HEK293T (cell line): Measurements from ENCODE around the gene SARNP.

Experiments used
- FOXA1 ChIP-seq: fragments of 450-650 bp; IDR thresholded peaks from 2 replicates; pipeline ENCODE4 v1.6.1; 2016; ENCODE audit warnings: mild to moderate bottlenecking
- FOXK2 ChIP-seq: fragments of 450-650 bp; IDR thresholded peaks from 2 replicates; pipeline ENCODE4 v1.6.1; 2016; ENCODE audit warnings: mild to moderate bottlenecking
- FOXM1 ChIP-seq: fragments of 450-650 bp; IDR thresholded peaks from 2 replicates; pipeline ENCODE4 v1.6.1; 2017; ENCODE audit warnings: mild to moderate bottlenecking, borderline replicate concordance
- HDGF ChIP-seq: fragments of 450-650 bp; IDR thresholded peaks from 2 replicates; pipeline ENCODE4 v1.6.1; 2017; ENCODE audit warnings: antibody characterized with exemption, borderline replicate concordance
- L3MBTL2 ChIP-seq: fragments of 450-650 bp; conservative IDR thresholded peaks from 2 replicates; pipeline ENCODE4 v1.6.1; 2016; ENCODE audit warnings: mild to moderate bottlenecking
- NFRKB ChIP-seq: fragments of 450-650 bp; IDR thresholded peaks from 2 replicates; pipeline ENCODE4 v1.6.1; 2016; ENCODE audit warnings: mild to moderate bottlenecking, moderate library complexity
- SP1 ChIP-seq: fragments of 450-650 bp; IDR thresholded peaks from 2 replicates; pipeline ENCODE4 v1.6.1; 2017
- SUZ12 ChIP-seq: fragments of 450-650 bp; IDR thresholded peaks from 2 replicates; pipeline ENCODE4 v1.6.1; 2016; ENCODE audit warnings: mild to moderate bottlenecking

DNA sequence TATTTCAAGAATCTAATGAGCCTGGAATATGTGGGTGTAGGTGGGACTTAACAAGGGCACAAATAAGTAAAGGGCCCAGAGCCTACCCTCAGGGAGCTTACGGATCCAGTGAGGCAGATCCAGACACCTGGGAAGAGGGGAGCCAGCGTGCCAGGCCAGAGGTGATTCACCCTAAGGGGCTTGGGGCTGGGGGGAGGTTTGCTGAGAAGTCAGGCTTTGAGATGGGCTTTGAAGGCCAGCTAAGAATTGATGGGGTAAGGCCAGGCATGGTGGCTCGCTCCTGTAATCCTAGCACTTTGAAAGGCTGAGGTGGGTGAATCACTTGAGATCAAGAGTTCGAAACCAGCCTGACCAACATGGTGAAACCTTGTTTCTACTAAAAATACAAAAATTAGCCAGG lies 25.9 kb upstream of the SARNP start:
- TF ChIP-seq SUZ12 (no peak), SP1 (no peak), FOXA1 (no peak), FOXM1 (no peak), L3MBTL2 (no peak), FOXK2 (no peak), HDGF (no peak), NFRKB (no peak)
